ENCODE data around the gene C3.

C3 gene

GRCh38 chr19:6707658-6708018 lies 12.8 kb downstream of the C3 start:
- TF ChIP-seq, protein P1, sequence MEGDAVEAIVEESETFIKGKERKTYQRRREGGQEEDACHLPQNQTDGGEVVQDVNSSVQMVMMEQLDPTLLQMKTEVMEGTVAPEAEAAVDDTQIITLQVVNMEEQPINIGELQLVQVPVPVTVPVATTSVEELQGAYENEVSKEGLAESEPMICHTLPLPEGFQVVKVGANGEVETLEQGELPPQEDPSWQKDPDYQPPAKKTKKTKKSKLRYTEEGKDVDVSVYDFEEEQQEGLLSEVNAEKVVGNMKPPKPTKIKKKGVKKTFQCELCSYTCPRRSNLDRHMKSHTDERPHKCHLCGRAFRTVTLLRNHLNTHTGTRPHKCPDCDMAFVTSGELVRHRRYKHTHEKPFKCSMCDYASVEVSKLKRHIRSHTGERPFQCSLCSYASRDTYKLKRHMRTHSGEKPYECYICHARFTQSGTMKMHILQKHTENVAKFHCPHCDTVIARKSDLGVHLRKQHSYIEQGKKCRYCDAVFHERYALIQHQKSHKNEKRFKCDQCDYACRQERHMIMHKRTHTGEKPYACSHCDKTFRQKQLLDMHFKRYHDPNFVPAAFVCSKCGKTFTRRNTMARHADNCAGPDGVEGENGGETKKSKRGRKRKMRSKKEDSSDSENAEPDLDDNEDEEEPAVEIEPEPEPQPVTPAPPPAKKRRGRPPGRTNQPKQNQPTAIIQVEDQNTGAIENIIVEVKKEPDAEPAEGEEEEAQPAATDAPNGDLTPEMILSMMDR (IDR thresholded peaks at IDR 0.05; ENCODE audit: low read depth, low read length) = no peak
- H3K4me3 ChIP-seq (replicated peaks in 1 of 2; ENCODE audit: low read depth in 2 of 2, low read length in 2 of 2) = no peak overlapping the region
- no peak for DNase-seq (ENCODE audit: low read depth in 2 of 2)

DNA sequence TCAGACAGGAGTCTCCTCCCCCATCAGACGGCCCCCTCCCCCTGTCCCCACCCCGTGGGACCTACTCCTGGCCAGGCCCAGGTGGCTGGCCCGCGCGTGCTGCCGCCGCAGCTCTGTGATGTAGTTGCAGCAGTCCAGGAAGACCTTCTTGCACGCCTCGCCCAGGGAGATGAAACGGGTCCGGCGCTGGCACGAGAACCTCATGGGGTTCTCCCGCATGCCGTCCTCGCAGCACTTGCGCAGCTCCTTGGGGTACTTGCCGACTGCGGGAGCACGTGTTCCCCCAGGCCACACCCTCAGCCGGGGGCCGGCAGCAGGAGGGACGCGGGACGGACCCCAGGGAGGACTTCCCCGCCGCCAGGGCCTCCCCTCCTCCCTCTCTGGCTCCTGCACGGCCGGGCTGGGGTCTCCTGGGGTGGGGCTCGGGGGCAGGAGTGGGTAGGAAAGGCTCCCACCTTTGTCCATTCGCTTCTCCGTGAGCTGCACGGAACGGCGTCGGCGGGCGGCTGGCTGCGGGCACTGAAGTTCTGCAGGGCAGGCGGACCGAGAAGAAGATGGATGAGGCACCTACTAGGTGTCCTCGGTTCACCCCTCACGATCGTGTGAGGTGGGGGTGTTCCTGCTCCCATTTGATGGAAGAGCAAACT lies 13.3 kb downstream of the C3 start:
- no peak overlapping the region for H3K4me3 ChIP-seq (replicated peaks in 1 of 2; ENCODE audit: low read depth in 2 of 2, low read length in 2 of 2)
- TF ChIP-seq, protein P1 (IDR thresholded peaks at IDR 0.05; ENCODE audit: low read depth, low read length) = no peak
- no peak for DNase-seq (ENCODE audit: low read depth in 2 of 2)

- DNase-seq (ENCODE audit: low read depth in 2 of 2) = no peak
- TF ChIP-seq, protein P1 (IDR thresholded peaks at IDR 0.05; ENCODE audit: low read depth, low read length) = no peak
- no peak overlapping the region for H3K4me3 ChIP-seq (replicated peaks in 1 of 2; ENCODE audit: low read depth in 2 of 2, low read length in 2 of 2)
These were observed 13.9 kb downstream of the C3 start for GRCh38 chr19:6706633-6706958.

GRCh38 chr19:6705931-6706632 lies 14.4 kb downstream of the C3 start:
- DNase-seq (ENCODE audit: low read depth in 2 of 2) = no peak
- TF ChIP-seq, protein P1 (IDR thresholded peaks at IDR 0.05; ENCODE audit: low read depth, low read length) = no peak
- no peak overlapping the region for H3K4me3 ChIP-seq (replicated peaks in 1 of 2; ENCODE audit: low read depth in 2 of 2, low read length in 2 of 2)

DNA sequence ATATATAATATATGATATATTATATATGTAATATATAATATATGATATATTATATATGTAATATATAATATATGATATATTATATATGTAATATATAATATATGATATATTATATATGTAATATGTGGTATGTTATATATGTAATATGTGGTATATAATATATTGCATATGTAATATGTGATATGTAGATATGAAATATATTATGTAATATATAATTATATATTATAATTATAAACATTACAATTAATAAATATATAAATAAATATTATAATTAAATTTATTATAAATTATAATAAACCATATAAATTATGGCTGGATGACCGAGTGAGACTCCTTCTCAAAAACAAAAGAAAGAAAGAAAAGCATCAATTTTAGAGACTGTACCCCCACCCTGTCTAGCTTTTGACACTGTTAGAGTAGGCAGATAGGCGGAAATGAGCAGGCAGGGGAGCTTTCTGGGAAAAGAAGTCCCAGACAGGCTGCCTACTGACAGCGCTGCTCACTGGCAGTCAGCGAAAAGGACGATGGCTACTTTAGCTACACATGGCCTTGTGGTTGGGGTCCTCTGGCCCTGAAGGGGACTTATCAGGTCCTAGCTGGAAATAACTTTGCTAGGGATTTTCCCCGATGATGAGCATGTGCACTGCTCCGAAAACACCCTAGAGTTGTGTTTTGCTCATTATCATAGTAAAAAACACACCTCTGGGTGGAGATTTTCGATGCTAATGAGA lies 19.7 kb downstream of the C3 start:
- no peak for DNase-seq (ENCODE audit: low read depth in 2 of 2)
- H3K4me3 ChIP-seq (replicated peaks in 1 of 2; ENCODE audit: low read depth in 2 of 2, low read length in 2 of 2) = no peak overlapping the region
- TF ChIP-seq, protein P1 (IDR thresholded peaks at IDR 0.05; ENCODE audit: low read depth, low read length) = no peak

DNA sequence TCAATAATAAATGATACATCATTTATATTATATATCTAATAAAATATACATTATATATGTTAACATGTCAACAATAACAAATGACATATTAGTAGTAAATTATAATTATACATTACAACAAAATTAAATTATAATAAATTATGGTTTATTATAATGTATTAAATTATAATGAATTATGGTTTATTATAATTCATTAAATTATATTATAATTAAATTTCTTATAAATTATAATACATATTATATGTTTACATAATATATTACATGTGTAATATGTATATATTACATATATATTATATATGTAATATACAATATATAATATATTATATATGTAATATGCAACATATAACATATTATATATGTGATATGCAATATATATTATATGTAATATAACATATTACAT lies 20.5 kb downstream of the C3 start:
- TF ChIP-seq, protein P1 (IDR thresholded peaks at IDR 0.05; ENCODE audit: low read depth, low read length) = no peak
- no peak for DNase-seq (ENCODE audit: low read depth in 2 of 2)
- no peak overlapping the region for H3K4me3 ChIP-seq (replicated peaks in 1 of 2; ENCODE audit: low read depth in 2 of 2, low read length in 2 of 2)
